ENCODE results near the gene RHOG.

The RHOG gene

DNA sequence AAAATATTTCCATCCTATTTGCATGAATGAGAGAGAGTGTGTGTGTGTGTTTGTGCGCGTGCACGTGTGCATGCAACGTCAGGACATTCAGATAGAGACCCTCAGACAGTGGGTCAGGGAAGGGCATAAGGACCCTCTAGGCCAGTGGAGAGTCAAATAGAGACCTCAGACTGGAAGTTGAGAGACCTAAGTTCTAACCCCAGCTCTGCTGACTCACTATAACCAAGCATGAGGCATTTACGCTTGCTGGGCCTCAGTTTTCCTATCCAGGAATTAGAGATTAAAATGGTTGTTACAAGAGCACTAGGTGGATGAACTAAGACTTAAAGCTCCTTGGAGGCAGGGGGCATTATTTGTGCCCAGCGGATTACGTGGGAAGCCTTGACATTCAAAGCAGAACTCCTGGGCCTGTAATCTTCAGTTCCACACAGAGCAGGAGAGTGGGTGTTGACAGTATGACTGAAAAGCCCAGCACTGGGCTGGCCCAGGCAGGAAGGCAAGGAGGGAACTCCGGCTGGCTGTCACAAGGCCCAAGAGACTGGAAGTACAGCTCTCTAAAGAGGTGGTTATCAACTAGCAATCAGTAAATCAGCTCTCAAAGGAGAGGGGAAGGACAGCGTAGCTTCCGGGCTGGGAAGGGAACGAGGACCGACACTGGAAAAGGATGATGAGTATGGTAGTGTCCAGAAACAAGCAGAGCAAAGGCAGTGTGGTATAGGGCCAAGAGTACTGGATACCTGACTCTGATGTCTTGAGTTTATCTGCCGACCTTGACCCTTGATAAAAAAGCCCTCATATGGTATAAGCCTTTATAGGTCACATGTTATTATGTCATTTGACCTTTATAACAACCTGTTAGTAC is 9.2 kb downstream of the RHOG start:
- TF ChIP-seq, protein P1, sequence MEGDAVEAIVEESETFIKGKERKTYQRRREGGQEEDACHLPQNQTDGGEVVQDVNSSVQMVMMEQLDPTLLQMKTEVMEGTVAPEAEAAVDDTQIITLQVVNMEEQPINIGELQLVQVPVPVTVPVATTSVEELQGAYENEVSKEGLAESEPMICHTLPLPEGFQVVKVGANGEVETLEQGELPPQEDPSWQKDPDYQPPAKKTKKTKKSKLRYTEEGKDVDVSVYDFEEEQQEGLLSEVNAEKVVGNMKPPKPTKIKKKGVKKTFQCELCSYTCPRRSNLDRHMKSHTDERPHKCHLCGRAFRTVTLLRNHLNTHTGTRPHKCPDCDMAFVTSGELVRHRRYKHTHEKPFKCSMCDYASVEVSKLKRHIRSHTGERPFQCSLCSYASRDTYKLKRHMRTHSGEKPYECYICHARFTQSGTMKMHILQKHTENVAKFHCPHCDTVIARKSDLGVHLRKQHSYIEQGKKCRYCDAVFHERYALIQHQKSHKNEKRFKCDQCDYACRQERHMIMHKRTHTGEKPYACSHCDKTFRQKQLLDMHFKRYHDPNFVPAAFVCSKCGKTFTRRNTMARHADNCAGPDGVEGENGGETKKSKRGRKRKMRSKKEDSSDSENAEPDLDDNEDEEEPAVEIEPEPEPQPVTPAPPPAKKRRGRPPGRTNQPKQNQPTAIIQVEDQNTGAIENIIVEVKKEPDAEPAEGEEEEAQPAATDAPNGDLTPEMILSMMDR (IDR thresholded peaks at IDR 0.05; ENCODE audit: unreplicated experiment in 3 of 3) = no peak
- Mint-ChIP-seq H3K4me3 (no peak overlapping the region), H3K36me3 (ENCODE audit: low read depth) (peaks cover 36% of the 10 kb centered on the region), H3K4me1 (peaks cover 11% of the 10 kb centered on the region), H3K9me3 (no peaks in the 10 kb centered on the region), H3K27me3 (ENCODE audit: low read depth) (no peaks in the 10 kb centered on the region), H3K27ac (no peak overlapping the region)

DNA sequence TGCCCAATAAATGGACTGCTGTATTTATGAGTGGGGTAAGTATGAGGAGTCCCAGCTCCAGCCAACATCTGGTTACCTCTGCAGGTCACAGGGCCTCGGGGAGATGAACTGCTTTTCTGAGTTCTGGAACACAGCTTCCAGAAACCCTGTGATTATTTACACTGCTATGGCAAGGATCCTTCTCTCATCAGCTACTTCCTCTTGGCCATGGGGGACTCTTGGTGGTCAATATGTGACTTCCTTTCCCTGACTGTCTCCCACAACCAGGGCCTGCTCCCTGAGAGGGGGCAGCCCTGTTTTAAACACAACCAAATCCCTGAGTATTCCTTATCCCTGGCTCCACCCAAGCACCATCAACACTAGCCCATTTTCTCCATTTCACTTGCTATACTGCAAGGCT is 10.0 kb downstream of the RHOG start:
- Mint-ChIP-seq H3K4me3 (no peak overlapping the region), H3K4me1 (peaks cover 10% of the 10 kb centered on the region), H3K36me3 (ENCODE audit: low read depth) (peaks cover 44% of the 10 kb centered on the region), H3K9me3 (no peaks in the 10 kb centered on the region), H3K27me3 (ENCODE audit: low read depth) (no peaks in the 10 kb centered on the region), H3K27ac (peak overlapping the region in 1 of 3 experiments; percentile 54)
- TF ChIP-seq, protein P1 (IDR thresholded peaks at IDR 0.05; ENCODE audit: unreplicated experiment in 3 of 3) = no peak

DNA sequence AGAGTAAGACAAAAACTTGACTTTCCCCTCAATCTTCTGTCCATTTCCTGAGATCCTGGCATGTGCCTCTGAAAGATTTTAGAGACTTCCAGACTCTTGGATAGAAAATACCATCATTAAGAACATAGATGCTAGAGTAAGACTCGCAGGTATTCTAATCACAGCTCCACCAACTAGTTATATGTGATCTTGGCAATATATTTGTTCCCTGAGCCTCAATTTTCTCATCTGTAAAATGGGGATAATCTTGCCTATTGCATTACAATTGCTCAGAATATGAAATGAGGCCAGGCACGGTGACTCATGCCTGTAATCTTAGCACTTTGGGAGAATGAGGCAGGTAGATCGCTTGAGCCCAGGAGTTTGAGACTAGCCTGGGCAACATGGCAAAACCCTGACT is 10.7 kb downstream of the RHOG start:
- H3K27me3 Mint-ChIP-seq (ENCODE audit: low read depth) = no peaks in the 10 kb centered on the region
- TF ChIP-seq, protein P1 (IDR thresholded peaks at IDR 0.05; ENCODE audit: unreplicated experiment in 3 of 3) = no peak
- H3K4me3 Mint-ChIP-seq = no peak overlapping the region
- no peak overlapping the region for H3K27ac Mint-ChIP-seq
- H3K9me3 Mint-ChIP-seq = no peaks in the 10 kb centered on the region
- peaks cover 4% of the 10 kb centered on the region for H3K4me1 Mint-ChIP-seq
- peaks cover 45% of the 10 kb centered on the region for H3K36me3 Mint-ChIP-seq (ENCODE audit: low read depth)

DNA sequence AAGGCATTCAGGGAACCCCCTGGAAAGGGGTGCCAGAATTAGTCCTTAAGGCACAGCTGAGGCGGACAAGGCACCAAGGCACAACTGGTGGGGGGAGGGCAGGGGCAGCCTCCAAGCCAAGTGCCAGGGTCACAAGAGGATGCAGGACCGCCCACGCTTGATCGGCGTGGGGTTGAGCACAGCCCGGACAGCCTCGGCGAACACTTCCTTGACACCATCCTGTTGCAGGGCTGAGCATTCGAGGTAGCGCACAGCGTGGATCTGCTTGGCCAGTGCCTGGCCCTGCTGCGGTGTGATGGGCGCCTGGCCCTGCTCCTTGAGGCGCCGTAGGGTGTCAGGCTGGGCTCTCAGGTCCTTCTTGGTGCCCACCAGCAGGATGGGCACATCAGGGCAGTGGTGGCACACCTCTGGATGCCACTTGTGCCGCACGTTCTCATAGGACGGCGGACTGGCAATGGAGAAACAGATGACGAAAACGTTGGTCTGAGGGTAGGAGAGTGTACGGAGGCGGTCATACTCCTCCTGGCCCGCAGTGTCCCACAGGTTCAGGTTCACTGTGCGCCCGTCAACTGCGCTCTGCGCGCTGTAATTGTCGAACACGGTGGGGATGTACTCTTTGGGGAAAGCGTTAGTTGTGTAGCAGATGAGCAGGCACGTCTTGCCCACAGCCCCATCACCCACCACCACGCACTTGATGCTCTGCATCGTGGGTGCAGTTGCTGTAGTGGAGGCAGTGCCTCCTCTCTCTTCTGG is 13.1 kb downstream of the RHOG start:
- TF ChIP-seq, protein P1 (IDR thresholded peaks at IDR 0.05; ENCODE audit: unreplicated experiment in 3 of 3) = no peak
- no peaks in the 10 kb centered on the region for H3K27me3 Mint-ChIP-seq (ENCODE audit: low read depth)
- no peaks in the 10 kb centered on the region for H3K4me1 Mint-ChIP-seq
- H3K9me3 Mint-ChIP-seq = no peaks in the 10 kb centered on the region
- no peak overlapping the region for H3K27ac Mint-ChIP-seq
- H3K36me3 Mint-ChIP-seq (ENCODE audit: low read depth) = peaks cover 59% of the 10 kb centered on the region
- no peak overlapping the region for H3K4me3 Mint-ChIP-seq

DNA sequence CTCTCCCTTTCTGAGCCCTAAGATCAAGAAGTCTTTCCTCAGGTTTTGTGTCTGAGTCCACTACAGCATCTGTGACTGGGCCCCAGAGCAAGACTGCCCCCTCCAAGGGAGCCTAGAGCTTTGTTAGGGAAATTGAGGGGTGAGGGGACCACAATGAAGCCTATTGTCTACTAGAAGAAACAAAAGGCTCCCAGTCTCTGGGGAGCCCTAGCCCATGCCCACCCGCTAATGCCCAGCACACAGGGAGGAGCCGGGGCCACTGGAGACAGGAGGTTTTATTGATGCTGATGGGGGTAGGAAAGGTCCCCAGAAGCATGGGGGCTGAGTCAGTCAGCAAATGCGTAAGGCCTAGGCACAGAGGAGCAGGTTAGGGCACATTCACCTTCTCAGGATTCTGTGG is 14.0 kb downstream of the RHOG start:
- Mint-ChIP-seq H3K36me3 (ENCODE audit: low read depth) (peaks cover 59% of the 10 kb centered on the region), H3K4me3 (no peak overlapping the region), H3K27me3 (ENCODE audit: low read depth) (no peaks in the 10 kb centered on the region), H3K9me3 (no peaks in the 10 kb centered on the region), H3K4me1 (no peaks in the 10 kb centered on the region), H3K27ac (no peak overlapping the region)
- TF ChIP-seq, protein P1 (IDR thresholded peaks at IDR 0.05; ENCODE audit: unreplicated experiment in 3 of 3) = no peak

Data from nephron (organoid).